Heart left ventricle (tissue), 16 donors: Measurements from ENCODE around the gene C11orf58. TPM values are rescaled to one million over a fixed set of nuclear protein-coding genes. Genes with fewer than 3 reads are reported as not detected.

Experiments used
- ATAC-seq, 4 donors: fragments of 200-7000 bp; cut with Tn5 transposase; one replicate each; pipeline ENCODE4 v1.9.1; 2020 to 2022; ENCODE audit warnings: moderate library complexity in 4 of 4, mild to moderate bottlenecking in 3 of 4, moderate number of reproducible peaks in 1 of 4
- DNase-seq, 5 donors: peaks; one replicate each; pipeline ENCODE4 v3.0.0-alpha.2; 2020
- H3K27ac ChIP-seq, 12 donors: fragments of 200-600 bp; sonication (generic) in 4 of 12; one replicate each; pipeline versions ENCODE4 v1.5.0 to v1.8.0; 2016 to 2022; ENCODE audit warnings: mild to moderate bottlenecking in 2 of 12
- H3K27me3 ChIP-seq, 9 donors: fragments of 200-600 bp; sonication (generic) in 2 of 9; one replicate each; pipeline versions ENCODE4 v1.5.1 to v1.8.0; 2016 to 2022; ENCODE audit warnings: mild to moderate bottlenecking in 3 of 9
- H3K36me3 ChIP-seq, 9 donors: fragments of 200-600 bp; sonication (generic) in 2 of 9; one replicate each; pipeline versions ENCODE4 v1.5.0 to v1.8.0; 2018 to 2022; ENCODE audit warnings: mild to moderate bottlenecking in 2 of 9
- H3K4me1 ChIP-seq, 12 donors: fragments of 200-600 bp; sonication (generic) in 4 of 12; one replicate each; pipeline versions ENCODE4 v1.5.0 to v1.8.0; 2016 to 2022; ENCODE audit warnings: mild to moderate bottlenecking in 3 of 12
- H3K4me3 ChIP-seq, 12 donors: fragments of 200-600 bp; sonication (generic) in 4 of 12; one replicate each; pipeline versions ENCODE4 v1.5.0 to v1.8.0; 2017 to 2022; ENCODE audit warnings: mild to moderate bottlenecking in 9 of 12, moderate library complexity in 4 of 12
- H3K9me3 ChIP-seq, 12 donors: fragments of 200-600 bp; sonication (generic) in 4 of 12; one replicate each; pipeline versions ENCODE4 v1.5.0 to v1.8.0; 2016 to 2022; ENCODE audit warnings: mild to moderate bottlenecking in 1 of 12
- POLR2A ChIP-seq, 2 donors: fragments of 450-650 bp; IDR thresholded peaks; one replicate each; pipeline ENCODE4 v1.6.1; 2017; ENCODE audit warnings: antibody characterized with exemption in 2 of 2, mild to moderate bottlenecking in 2 of 2, moderate library complexity in 2 of 2
- WGBS, 4 donors: extraction: QIAGEN DNeasy Blood & Tissue Kit in 2 of 4; methylation state at CpG; one replicate each; pipeline versions ENCODE4 v1.1.5 to v1.1.7; 2013 to 2018; 5-methylcytosine and 5-hydroxymethylcytosine counted together
- intact Hi-C, 10 donors: fragments of 100-400 bp; cut with DNase I; formaldehyde crosslinking; loops; one replicate each; pipeline versions ENCODE4 v1.11.1 to v1.14.2; 2022
- polyA plus RNA-seq, 2 donors: library from polyadenylated mRNA; stranded (reverse); fragments of 200-250 nt; gene quantifications; one replicate each; pipeline ENCODE4 v1.2.3, GENCODE V29; 2013
- total RNA-seq, 9 donors: library from RNA; depleted of rRNA in 2 of 9; stranded (reverse); fragments of >200 nt in 2 of 9; fragmentation: NEBNext Ultra II Directional in 3 of 9; extraction: Animal tissue kit (Norgen Biotek cat#: 25700) in 3 of 9; gene quantifications; one replicate each; pipeline versions ENCODE4 v1.1.0 to v1.2.4, GENCODE V29; 2016 to 2023
- TF ChIP-seq, protein P1 (sequence below), 12 donors: fragments of 200-600 bp; sonication (generic) in 4 of 12; IDR thresholded peaks; one replicate each; pipeline versions ENCODE4 v1.5.0 to v1.8.0; 2018 to 2022; ENCODE audit warnings: antibody characterized with exemption in 12 of 12, mild to moderate bottlenecking in 5 of 12
- donor health status: ischemic (EF 13 %, LVEDD 7.1; RV severe dilation, severe dysfunction).
- donor health status: healthy with polysubstance abuse.
- donor health status: DM: no; HTN: yes; CAD: no.
- donor health status: DM: no; HTN: no; CAD: no.
- donor health status: ischemic (EF 25% LVEDD 6.9; RV normal size, moderate dysfunction).
- donor health status: ischemic (EF 25% LVEDD 5.7; RV mildly dilated, moderate dysfunction).
- donor health status: healthy.
- donor health status: DM: yes; HTN: yes; CAD: no.
- donor health status: ischemic (EF 35%, LVEDD 5.7; RV mildly dilated, moderate dysfunction).
- donor health status: nonischemic (EF 11% LVEDD 7.7; RV severe dilation, severe dysfunction).
- donor health status: DM: yes; HTN: yes; CAD: no.
- donor health status: PGD.
- donor health status: ischemic (EF 29% LVEDD 5.4; RV normal size, mild dysfunction).
- donor health status: nonischemic (EF 23%, LVEDD 6.1; RV moderate dilation, normal function).

C11orf58 gene
- total and polyA plus RNA-seq, 11 donors: 78.3 to 147 (median 110) TPM

DNA sequence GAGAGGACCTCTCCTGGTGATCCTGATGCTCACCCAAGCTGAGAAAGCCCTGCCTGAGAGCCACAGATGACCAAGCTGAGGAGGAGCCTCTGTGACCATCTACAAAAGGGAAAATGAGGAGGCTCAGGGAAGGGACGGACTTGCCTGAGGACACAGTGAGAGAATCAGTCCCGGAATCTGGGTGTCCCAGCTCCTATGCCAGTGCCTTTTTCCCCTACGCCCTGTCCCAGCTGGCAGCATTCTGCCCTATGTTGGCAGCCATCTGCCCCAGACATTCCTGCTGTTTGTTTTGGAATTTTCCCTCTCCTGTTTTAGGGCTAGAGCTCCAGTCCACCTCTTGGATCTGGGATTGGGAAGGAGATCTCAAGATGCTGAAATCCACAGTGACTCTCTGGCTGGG lies 54.6 kb downstream of the C11orf58 start:
- no peak for ATAC-seq
- peak overlapping the region in 5 of 12 donors; percentile 1 to 71 (median 19) for H3K27ac ChIP-seq
- H3K4me1 ChIP-seq: peaks cover 0 to 82% (median 33%) of the 10 kb centered on the region in 12 donors
- no peak overlapping the region for H3K4me3 ChIP-seq
- no peak for TF ChIP-seq POLR2A (IDR thresholded peaks at IDR 0.05)
- TF ChIP-seq, protein P1, sequence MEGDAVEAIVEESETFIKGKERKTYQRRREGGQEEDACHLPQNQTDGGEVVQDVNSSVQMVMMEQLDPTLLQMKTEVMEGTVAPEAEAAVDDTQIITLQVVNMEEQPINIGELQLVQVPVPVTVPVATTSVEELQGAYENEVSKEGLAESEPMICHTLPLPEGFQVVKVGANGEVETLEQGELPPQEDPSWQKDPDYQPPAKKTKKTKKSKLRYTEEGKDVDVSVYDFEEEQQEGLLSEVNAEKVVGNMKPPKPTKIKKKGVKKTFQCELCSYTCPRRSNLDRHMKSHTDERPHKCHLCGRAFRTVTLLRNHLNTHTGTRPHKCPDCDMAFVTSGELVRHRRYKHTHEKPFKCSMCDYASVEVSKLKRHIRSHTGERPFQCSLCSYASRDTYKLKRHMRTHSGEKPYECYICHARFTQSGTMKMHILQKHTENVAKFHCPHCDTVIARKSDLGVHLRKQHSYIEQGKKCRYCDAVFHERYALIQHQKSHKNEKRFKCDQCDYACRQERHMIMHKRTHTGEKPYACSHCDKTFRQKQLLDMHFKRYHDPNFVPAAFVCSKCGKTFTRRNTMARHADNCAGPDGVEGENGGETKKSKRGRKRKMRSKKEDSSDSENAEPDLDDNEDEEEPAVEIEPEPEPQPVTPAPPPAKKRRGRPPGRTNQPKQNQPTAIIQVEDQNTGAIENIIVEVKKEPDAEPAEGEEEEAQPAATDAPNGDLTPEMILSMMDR (IDR thresholded peaks at IDR 0.05): no peak
- intact Hi-C loops: no loop called here
- no peak for DNase-seq
- no peaks in the 10 kb centered on the region for H3K9me3 ChIP-seq
- no peaks in the 10 kb centered on the region for H3K27me3 ChIP-seq
- WGBS, 4 donors: 49 to 76% (median 61%) methylated on average over 3 of the region's 3 CpGs
- H3K36me3 ChIP-seq: peaks cover 0 to 40% (median 7%) of the 10 kb centered on the region in 9 donors

- intact Hi-C loops: no loop called here
- Histone ChIP-seq H3K4me3 (no peak overlapping the region), H3K4me1 (peaks cover 0 to 78% (median 28%) of the 10 kb centered on the region in 12 donors), H3K36me3 (peaks cover 0 to 40% (median 7%) of the 10 kb centered on the region in 9 donors), H3K27ac (peak overlapping the region in 2 of 12 donors; percentile 48 to 71), H3K27me3 (no peaks in the 10 kb centered on the region), H3K9me3 (no peaks in the 10 kb centered on the region)
- DNase-seq: no peak
- 87 to 95% (median 91%) methylated on average over 3 of the region's 3 CpGs for WGBS, 4 donors
- no peak for ATAC-seq
- TF ChIP-seq POLR2A (IDR thresholded peaks at IDR 0.05): no peak
- TF ChIP-seq, protein P1 (IDR thresholded peaks at IDR 0.05): no peak
These were observed 55.1 kb downstream of the C11orf58 start for GRCh38 chr11:16793511-16793910.

DNA sequence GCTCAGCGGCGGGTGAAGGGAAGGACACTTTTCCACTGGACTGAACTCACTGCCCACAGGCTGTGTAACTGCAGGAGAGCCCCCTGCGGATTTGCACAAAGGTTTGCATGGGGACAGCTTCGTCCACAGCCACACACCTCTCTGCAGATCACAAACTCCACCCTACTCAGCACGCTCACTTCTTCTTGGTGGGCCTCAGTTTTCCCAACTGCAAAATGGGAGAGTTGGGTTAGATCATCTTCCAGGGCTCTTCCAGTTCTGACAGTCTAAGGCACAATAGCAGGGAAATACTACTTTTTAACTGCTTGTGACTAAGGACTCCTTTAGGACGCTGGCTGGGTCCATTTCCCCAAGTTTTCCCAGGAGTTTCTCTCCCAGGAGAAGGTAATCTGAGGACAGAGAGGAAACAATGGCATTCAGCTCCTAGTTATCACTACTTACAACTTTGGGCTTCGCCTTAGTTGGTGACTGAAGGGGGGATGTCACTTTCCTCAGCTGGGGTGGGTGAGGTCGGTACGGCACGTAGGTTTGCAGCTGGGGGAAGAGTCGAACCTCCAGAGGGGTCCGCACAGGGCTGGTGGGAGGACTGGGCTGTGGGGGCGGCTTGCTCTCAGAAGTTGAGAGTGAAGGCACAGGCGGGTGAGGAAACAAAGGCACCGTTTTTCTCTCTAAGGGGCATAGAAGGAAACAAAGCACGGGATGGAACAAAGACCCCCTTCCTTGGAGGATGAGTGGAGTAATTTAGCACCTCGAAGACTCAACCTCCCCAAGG lies 55.8 kb downstream of the C11orf58 start:
- WGBS, 4 donors: 87 to 89% (median 88%) methylated on average over 17 of the region's 17 CpGs
- Histone ChIP-seq H3K9me3 (no peaks in the 10 kb centered on the region), H3K27me3 (no peaks in the 10 kb centered on the region), H3K27ac (peak overlapping the region in 1 of 12 donors; percentile 93), H3K4me3 (no peak overlapping the region), H3K36me3 (peaks cover 0 to 40% (median 7%) of the 10 kb centered on the region in 9 donors), H3K4me1 (peaks cover 0 to 75% (median 22%) of the 10 kb centered on the region in 12 donors)
- DNase-seq (no peak), ATAC-seq (no peak)
- no peak for TF ChIP-seq POLR2A (IDR thresholded peaks at IDR 0.05)
- TF ChIP-seq, protein P1 (IDR thresholded peaks at IDR 0.05): no peak
- intact Hi-C loops: no loop called here

DNA sequence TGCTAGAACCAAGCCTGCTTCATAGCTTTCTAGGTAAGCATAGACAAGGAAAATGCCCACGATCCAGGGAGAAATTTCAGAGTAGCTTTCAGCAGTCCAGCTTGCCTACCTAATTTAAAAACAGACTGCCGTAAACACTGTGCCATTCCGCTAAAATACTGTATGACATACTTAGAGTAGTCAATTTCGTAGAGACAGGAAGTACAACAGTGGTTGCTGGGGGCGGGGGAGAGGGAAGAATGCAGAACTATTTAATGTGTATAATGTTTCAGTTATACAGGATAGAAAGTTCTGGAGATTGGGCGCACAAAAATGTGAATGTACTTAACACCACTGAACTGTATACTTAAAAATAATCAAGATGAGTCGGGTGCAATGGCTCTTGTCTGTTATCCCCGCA lies 56.7 kb downstream of the C11orf58 start:
- TF ChIP-seq POLR2A (IDR thresholded peaks at IDR 0.05): no peak
- TF ChIP-seq, protein P1 (IDR thresholded peaks at IDR 0.05): no peak
- intact Hi-C loops: no loop called here
- H3K4me3 ChIP-seq: peak overlapping the region in 1 of 12 donors; percentile 27
- no peaks in the 10 kb centered on the region for H3K9me3 ChIP-seq
- DNase-seq: no peak
- no peak for ATAC-seq
- H3K27ac ChIP-seq: peak overlapping the region in 3 of 12 donors; percentile 12 to 93 (median 34)
- H3K36me3 ChIP-seq: peaks cover 0 to 42% (median under 1%) of the 10 kb centered on the region in 9 donors
- H3K27me3 ChIP-seq: no peaks in the 10 kb centered on the region
- H3K4me1 ChIP-seq: peaks cover 0 to 74% (median 20%) of the 10 kb centered on the region in 12 donors
- WGBS, 4 donors: 74 to 87% (median 78%) methylated on average over 8 of the region's 8 CpGs
